Heart left ventricle (tissue), 16 donors: ENCODE data around the gene CNOT4. TPM values are rescaled to one million over a fixed set of nuclear protein-coding genes. Genes with fewer than 3 reads are reported as not detected.
A peak's percentile ranks its signal among the peaks of the same experiment; 100 is the strongest.

ENCODE experiments used
- ATAC-seq, 4 donors: fragments of 200-7000 bp; cut with Tn5 transposase; one replicate each; pipeline ENCODE4 v1.9.1; 2020 to 2022; ENCODE audit warnings: moderate library complexity in 4 of 4, mild to moderate bottlenecking in 3 of 4, moderate number of reproducible peaks in 1 of 4
- DNase-seq, 5 donors: peaks; one replicate each; pipeline ENCODE4 v3.0.0-alpha.2; 2020
- H3K27ac ChIP-seq, 12 donors: fragments of 200-600 bp; sonication (generic) in 4 of 12; one replicate each; pipeline versions ENCODE4 v1.5.0 to v1.8.0; 2016 to 2022; ENCODE audit warnings: mild to moderate bottlenecking in 2 of 12
- H3K27me3 ChIP-seq, 9 donors: fragments of 200-600 bp; sonication (generic) in 2 of 9; one replicate each; pipeline versions ENCODE4 v1.5.1 to v1.8.0; 2016 to 2022; ENCODE audit warnings: mild to moderate bottlenecking in 3 of 9
- H3K36me3 ChIP-seq, 9 donors: fragments of 200-600 bp; sonication (generic) in 2 of 9; one replicate each; pipeline versions ENCODE4 v1.5.0 to v1.8.0; 2018 to 2022; ENCODE audit warnings: mild to moderate bottlenecking in 2 of 9
- H3K4me1 ChIP-seq, 12 donors: fragments of 200-600 bp; sonication (generic) in 4 of 12; one replicate each; pipeline versions ENCODE4 v1.5.0 to v1.8.0; 2016 to 2022; ENCODE audit warnings: mild to moderate bottlenecking in 3 of 12
- H3K4me3 ChIP-seq, 12 donors: fragments of 200-600 bp; sonication (generic) in 4 of 12; one replicate each; pipeline versions ENCODE4 v1.5.0 to v1.8.0; 2017 to 2022; ENCODE audit warnings: mild to moderate bottlenecking in 9 of 12, moderate library complexity in 4 of 12
- H3K9me3 ChIP-seq, 12 donors: fragments of 200-600 bp; sonication (generic) in 4 of 12; one replicate each; pipeline versions ENCODE4 v1.5.0 to v1.8.0; 2016 to 2022; ENCODE audit warnings: mild to moderate bottlenecking in 1 of 12
- POLR2A ChIP-seq, 2 donors: fragments of 450-650 bp; IDR thresholded peaks; one replicate each; pipeline ENCODE4 v1.6.1; 2017; ENCODE audit warnings: antibody characterized with exemption in 2 of 2, mild to moderate bottlenecking in 2 of 2, moderate library complexity in 2 of 2
- WGBS, 4 donors: extraction: QIAGEN DNeasy Blood & Tissue Kit in 2 of 4; methylation state at CpG; one replicate each; pipeline versions ENCODE4 v1.1.5 to v1.1.7; 2013 to 2018; 5-methylcytosine and 5-hydroxymethylcytosine counted together
- intact Hi-C, 10 donors: fragments of 100-400 bp; cut with DNase I; formaldehyde crosslinking; loops; one replicate each; pipeline versions ENCODE4 v1.11.1 to v1.14.2; 2022
- polyA plus RNA-seq, 2 donors: library from polyadenylated mRNA; stranded (reverse); fragments of 200-250 nt; gene quantifications; one replicate each; pipeline ENCODE4 v1.2.3, GENCODE V29; 2013
- total RNA-seq, 9 donors: library from RNA; depleted of rRNA in 2 of 9; stranded (reverse); fragments of >200 nt in 2 of 9; fragmentation: NEBNext Ultra II Directional in 3 of 9; extraction: Animal tissue kit (Norgen Biotek cat#: 25700) in 3 of 9; gene quantifications; one replicate each; pipeline versions ENCODE4 v1.1.0 to v1.2.4, GENCODE V29; 2016 to 2023
- TF ChIP-seq, protein P1 (sequence below), 12 donors: fragments of 200-600 bp; sonication (generic) in 4 of 12; IDR thresholded peaks; one replicate each; pipeline versions ENCODE4 v1.5.0 to v1.8.0; 2018 to 2022; ENCODE audit warnings: antibody characterized with exemption in 12 of 12, mild to moderate bottlenecking in 5 of 12
- donor health status: ischemic (EF 13 %, LVEDD 7.1; RV severe dilation, severe dysfunction).
- donor health status: healthy with polysubstance abuse.
- donor health status: DM: no; HTN: yes; CAD: no.
- donor health status: DM: no; HTN: no; CAD: no.
- donor health status: ischemic (EF 25% LVEDD 6.9; RV normal size, moderate dysfunction).
- donor health status: ischemic (EF 25% LVEDD 5.7; RV mildly dilated, moderate dysfunction).
- donor health status: healthy.
- donor health status: DM: yes; HTN: yes; CAD: no.
- donor health status: ischemic (EF 35%, LVEDD 5.7; RV mildly dilated, moderate dysfunction).
- donor health status: nonischemic (EF 11% LVEDD 7.7; RV severe dilation, severe dysfunction).
- donor health status: DM: yes; HTN: yes; CAD: no.
- donor health status: PGD.
- donor health status: ischemic (EF 29% LVEDD 5.4; RV normal size, mild dysfunction).
- donor health status: nonischemic (EF 23%, LVEDD 6.1; RV moderate dilation, normal function).

The CNOT4 gene
- total and polyA plus RNA-seq, 11 donors = 7.9 to 29.2 (median 23.7) TPM

DNA sequence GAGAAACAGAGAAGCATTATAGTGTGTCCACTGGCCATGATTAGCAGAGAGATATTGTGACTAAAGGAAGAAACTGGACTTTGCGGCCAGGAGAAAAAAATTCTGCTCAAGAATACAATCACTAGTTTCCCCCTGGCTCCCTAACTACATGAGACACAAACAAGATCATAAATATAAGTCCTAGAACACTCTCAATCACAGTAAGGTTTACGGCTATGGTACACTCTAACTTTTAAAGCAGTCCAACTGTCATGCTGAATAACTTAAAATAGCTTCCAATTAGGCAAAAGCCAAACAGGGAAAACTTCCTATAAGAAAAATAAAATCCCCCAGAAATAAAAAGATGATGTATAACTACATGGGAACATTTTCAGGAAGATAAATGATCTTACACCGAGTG is 144.2 kb downstream of the CNOT4 start:
- 76 to 87% (median 82%) methylated on average over 3 of the region's 3 CpGs for WGBS, 4 donors
- no peak overlapping the region for H3K27ac ChIP-seq
- intact Hi-C loops = no loop called here
- no peak for DNase-seq
- no peak overlapping the region for H3K4me3 ChIP-seq
- TF ChIP-seq POLR2A (IDR thresholded peaks at IDR 0.05) = no peak
- TF ChIP-seq, protein P1, sequence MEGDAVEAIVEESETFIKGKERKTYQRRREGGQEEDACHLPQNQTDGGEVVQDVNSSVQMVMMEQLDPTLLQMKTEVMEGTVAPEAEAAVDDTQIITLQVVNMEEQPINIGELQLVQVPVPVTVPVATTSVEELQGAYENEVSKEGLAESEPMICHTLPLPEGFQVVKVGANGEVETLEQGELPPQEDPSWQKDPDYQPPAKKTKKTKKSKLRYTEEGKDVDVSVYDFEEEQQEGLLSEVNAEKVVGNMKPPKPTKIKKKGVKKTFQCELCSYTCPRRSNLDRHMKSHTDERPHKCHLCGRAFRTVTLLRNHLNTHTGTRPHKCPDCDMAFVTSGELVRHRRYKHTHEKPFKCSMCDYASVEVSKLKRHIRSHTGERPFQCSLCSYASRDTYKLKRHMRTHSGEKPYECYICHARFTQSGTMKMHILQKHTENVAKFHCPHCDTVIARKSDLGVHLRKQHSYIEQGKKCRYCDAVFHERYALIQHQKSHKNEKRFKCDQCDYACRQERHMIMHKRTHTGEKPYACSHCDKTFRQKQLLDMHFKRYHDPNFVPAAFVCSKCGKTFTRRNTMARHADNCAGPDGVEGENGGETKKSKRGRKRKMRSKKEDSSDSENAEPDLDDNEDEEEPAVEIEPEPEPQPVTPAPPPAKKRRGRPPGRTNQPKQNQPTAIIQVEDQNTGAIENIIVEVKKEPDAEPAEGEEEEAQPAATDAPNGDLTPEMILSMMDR (IDR thresholded peaks at IDR 0.05) = no peak
- H3K27me3 ChIP-seq = no peaks in the 10 kb centered on the region
- no peaks in the 10 kb centered on the region for H3K9me3 ChIP-seq
- H3K4me1 ChIP-seq = peaks cover 0 to 19% (median 0%) of the 10 kb centered on the region in 12 donors
- no peak for ATAC-seq
- peaks cover 0 to 27% (median 13%) of the 10 kb centered on the region in 9 donors for H3K36me3 ChIP-seq

DNA sequence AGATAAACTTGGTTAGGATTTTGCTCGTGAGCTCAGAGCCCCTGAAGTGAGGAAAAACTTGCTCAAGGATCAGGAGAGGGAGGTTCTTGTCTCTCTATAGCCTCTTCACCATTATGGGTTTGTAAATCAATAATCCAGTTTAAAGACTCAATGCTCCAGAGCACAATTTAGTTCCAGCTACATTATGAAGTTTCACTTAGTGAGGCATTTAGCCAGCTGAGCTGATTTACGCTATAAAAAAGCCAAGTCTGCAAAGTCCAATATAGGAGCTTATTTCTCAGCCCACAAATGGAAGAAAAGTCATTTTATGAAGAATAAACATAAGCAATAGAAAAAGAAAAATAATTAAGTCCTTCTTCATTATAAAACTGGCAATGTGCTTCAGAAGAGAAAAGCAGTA is 145.7 kb downstream of the CNOT4 start:
- intact Hi-C loops = no loop called here
- TF ChIP-seq POLR2A (IDR thresholded peaks at IDR 0.05) = no peak
- TF ChIP-seq, protein P1 (IDR thresholded peaks at IDR 0.05) = no peak
- WGBS, 4 donors = 88 to 97% (median 95%) methylated on average over 2 of the region's 2 CpGs

GRCh38 chr7:135362871-135363270 is 147.0 kb downstream of the CNOT4 start:
- Histone ChIP-seq H3K36me3 (peaks cover 0 to 27% (median 13%) of the 10 kb centered on the region in 9 donors), H3K9me3 (no peaks in the 10 kb centered on the region), H3K27me3 (no peaks in the 10 kb centered on the region), H3K4me3 (no peak overlapping the region), H3K4me1 (peaks cover 0 to 27% (median 0%) of the 10 kb centered on the region in 12 donors), H3K27ac (no peak overlapping the region)
- TF ChIP-seq POLR2A (IDR thresholded peaks at IDR 0.05) = no peak
- TF ChIP-seq, protein P1 (IDR thresholded peaks at IDR 0.05) = peak in 1 of 12 donors; percentile 7
- intact Hi-C loops = no loop called here
- ATAC-seq (no peak), DNase-seq (no peak)
- 89 to 92% (median 91%) methylated on average over 7 of the region's 7 CpGs for WGBS, 4 donors

More for the DNA sequence above, 145.7 kb downstream of the CNOT4 start:
- H3K4me1 ChIP-seq = peaks cover 0 to 25% (median 0%) of the 10 kb centered on the region in 12 donors
- peaks cover 0 to 27% (median 13%) of the 10 kb centered on the region in 9 donors for H3K36me3 ChIP-seq
- no peak overlapping the region for H3K4me3 ChIP-seq
- no peak overlapping the region for H3K27ac ChIP-seq
- DNase-seq (no peak), ATAC-seq (no peak)
- H3K27me3 ChIP-seq = no peaks in the 10 kb centered on the region
- H3K9me3 ChIP-seq = no peaks in the 10 kb centered on the region

DNA sequence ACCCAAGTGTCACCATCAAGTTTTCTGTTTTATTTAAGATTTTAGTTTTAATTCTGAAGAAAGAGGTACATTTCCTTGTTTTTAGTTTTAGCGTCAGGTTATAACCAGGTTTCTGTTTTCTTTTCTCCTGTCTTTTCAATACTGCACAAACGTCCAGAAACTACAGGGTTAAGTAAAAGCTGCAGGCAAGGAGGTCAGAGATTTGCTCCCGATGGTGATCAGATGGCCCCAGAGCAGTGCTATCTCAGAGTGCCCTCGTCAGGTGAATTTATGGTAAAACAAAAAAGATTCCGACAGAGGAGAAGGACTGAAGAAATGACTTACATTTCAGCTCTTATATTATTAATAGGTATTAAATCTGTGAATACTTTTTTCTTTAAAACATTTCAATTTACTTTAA is 148.1 kb downstream of the CNOT4 start:
- TF ChIP-seq POLR2A (IDR thresholded peaks at IDR 0.05) = no peak
- TF ChIP-seq, protein P1 (IDR thresholded peaks at IDR 0.05) = no peak
- H3K9me3 ChIP-seq = no peaks in the 10 kb centered on the region
- peaks cover 0 to 27% (median 13%) of the 10 kb centered on the region in 9 donors for H3K36me3 ChIP-seq
- intact Hi-C loops = no loop called here
- H3K27me3 ChIP-seq = no peaks in the 10 kb centered on the region
- no peak for ATAC-seq
- 55 to 60% (median 57%) methylated on average over 5 of the region's 5 CpGs for WGBS, 4 donors
- H3K27ac ChIP-seq = no peak overlapping the region
- no peak overlapping the region for H3K4me3 ChIP-seq
- peaks cover 0 to 27% (median 0%) of the 10 kb centered on the region in 12 donors for H3K4me1 ChIP-seq
- no peak for DNase-seq
